ENCODE data around the gene LPAR2.

The LPAR2 gene

GRCh38 chr19:19653597-19654147, 25.7 kb upstream of the LPAR2 start:
- DNase-seq (ENCODE audit: low spot score) = no peak

DNA sequence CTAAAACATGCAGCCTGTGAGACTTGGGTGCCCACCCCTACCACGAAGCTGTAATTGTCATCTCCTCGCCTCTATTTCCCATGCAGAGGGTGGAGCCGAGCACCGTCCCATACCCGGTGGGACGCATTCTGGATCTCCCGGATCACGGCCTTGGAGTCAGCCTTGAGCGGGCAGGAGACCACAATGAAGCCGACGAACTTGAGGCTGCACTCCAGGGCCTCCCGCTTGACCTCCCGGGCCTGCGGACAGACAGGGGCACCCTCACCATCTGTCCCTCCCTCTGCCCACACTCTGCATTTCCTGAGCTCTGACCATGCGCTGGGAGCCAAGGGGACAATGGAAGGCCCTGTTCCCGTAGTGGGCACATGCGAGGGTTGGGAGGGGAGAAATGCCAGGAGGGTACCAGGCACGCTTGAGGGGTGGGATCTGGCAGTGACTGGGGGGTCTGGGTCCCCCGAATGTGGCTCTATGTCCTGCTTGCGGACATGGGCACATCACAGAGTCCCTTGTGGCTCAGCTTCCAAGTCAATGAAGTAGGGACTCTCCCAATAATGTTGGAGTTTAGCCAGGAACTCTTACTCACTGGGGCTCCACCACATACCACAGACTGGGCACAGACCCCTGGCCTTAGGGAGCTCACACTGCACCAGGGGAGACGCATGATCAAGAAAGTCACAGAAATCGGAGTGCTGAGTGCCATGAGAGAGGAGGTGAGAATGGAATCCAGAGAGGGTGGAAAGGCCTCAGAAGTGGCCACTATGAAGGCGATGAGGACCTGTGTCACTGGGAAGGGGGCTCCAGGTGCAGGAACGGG, 24.7 kb upstream of the LPAR2 start:
- DNase-seq (ENCODE audit: low spot score) = no peak

- DNase-seq (ENCODE audit: low spot score) = no peak
These were observed 23.1 kb upstream of the LPAR2 start for GRCh38 chr19:19651076-19651475.

DNA sequence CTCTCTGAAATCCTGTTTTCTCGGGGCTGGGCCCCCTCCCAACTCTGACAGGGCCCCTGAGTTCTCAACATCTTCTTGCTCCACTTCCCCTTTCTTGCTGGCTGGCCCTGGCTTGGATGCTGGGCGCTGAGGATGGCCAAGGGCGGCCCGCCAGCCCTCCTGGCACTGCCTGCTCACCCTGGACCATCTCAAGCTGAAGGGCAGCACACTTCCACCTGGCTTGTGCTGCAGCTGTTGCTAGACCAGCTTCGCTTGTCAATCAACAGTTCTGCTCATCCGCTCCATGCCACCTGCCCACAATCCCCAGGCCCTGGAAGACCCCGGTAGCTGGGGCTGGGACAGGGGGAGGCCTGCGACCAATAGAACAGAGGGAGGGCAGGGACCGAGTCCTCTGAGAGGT, 22.3 kb upstream of the LPAR2 start:
- no peak for DNase-seq (ENCODE audit: low spot score)

GRCh38 chr19:19649580-19649995, 21.6 kb upstream of the LPAR2 start:
- DNase-seq (ENCODE audit: low spot score) = no peak

GRCh38 chr19:19649155-19649554, 21.1 kb upstream of the LPAR2 start:
- no peak for DNase-seq (ENCODE audit: low spot score)

DNA sequence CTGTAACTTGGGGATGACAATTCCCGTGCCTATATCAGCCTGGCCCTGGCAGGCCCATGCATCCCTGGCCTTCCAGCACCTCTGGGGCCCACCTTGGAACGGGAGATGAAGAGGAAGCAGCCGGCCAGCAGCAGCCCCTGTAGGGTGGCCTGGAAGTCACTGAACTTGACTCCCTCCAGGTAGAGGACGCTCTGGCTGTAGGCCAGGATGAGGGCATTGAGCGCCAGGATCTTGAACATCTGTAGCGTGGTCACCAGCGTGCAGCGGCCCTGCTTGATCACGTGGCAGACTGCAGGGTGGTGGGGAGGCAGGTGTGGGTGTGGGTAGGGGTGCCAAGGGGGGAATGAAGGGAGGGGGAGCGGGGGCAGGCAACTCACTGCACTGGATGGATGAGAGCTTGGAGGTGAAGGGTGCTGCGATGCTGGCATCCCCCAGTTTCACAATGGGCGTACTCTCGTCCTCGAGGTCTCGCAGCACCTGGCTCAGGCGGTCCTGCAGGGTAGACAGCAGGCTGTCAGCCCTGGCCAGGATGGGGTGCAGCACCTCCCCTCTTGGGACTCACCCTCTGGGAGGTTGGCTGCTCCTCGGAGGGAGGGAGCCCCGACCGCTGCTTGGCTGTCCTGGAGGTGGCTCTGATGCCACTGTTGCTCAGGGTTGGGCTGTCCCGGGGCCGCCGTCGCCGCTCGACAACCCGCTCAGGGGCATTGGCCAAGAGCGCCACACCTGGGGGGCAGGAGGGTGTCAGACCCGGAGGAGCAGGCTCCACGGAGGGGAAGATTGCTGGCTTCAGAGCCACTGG, 19.2 kb upstream of the LPAR2 start:
- no peak for DNase-seq (ENCODE audit: low spot score)

- no peak for DNase-seq (ENCODE audit: low spot score)
These were observed 17.3 kb upstream of the LPAR2 start for GRCh38 chr19:19645233-19645870.

DNA sequence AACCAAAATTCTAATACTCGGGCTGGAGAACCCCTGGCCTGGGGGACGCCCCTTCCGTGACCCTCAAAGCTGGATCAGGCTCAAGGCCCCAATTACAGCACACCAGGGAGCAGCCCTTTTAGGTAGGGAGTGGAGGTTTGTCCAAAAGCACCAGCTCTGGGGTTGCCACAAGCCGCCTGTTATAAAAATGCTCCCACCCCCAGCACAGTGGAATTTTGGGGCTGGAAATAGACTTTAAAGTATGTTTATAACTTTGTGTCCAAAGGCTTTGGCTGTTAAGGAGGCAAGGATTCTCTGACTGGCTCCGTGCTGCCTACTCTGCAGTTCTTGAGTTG, 16.0 kb upstream of the LPAR2 start:
- no peak for DNase-seq (ENCODE audit: low spot score)

DNA sequence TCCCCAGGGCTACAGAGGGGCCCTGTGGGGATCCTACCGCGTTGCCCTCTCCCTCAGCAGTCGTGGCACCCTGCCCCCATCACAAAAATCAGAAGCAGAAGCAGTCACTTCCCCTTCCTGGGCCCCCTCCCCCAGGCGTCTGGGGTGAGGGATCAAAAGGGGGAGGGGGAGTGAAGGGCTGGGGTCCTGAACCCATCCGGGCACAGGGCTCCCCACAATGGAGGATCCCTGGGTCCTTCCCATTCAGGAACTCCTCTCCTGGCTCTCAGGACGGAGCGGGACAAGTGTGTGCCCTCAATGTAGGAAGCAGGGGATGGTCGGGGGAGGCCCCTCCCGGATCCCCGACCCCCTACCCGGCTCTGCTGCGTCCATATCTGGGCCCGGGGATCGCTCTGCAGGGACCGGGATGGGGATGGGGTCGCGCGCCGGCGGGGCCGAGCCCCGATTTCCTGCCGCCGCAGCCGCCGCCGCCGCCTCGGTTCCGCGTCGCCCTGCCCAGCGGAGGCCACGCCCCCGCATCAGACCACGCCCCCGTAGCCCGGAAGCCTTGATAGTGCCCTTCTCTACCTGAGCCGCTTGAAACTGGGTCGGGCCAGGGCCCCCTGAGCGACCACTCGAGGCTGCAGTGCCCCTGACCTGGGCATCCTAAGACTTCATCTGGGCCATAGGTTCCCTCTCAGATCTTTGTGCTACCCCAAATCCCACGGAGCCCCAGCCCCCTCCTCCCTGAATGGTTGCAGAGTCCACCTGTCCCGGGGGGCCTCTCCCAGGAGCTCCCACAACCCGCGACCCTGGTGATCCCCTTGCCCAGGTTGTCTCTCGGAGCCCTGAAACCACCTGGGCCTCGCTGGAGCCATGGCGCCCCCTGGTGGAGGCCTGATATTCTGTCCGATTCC, 15.4 kb upstream of the LPAR2 start, which contains the start of gene GMIP:
GMIP (minus strand) TSS at position 500 of the 896 bp plus-strand sequence; CDS start at position 372, 128 bp downstream.
- DNase-seq (ENCODE audit: low spot score) = peak; percentile 87

DNA sequence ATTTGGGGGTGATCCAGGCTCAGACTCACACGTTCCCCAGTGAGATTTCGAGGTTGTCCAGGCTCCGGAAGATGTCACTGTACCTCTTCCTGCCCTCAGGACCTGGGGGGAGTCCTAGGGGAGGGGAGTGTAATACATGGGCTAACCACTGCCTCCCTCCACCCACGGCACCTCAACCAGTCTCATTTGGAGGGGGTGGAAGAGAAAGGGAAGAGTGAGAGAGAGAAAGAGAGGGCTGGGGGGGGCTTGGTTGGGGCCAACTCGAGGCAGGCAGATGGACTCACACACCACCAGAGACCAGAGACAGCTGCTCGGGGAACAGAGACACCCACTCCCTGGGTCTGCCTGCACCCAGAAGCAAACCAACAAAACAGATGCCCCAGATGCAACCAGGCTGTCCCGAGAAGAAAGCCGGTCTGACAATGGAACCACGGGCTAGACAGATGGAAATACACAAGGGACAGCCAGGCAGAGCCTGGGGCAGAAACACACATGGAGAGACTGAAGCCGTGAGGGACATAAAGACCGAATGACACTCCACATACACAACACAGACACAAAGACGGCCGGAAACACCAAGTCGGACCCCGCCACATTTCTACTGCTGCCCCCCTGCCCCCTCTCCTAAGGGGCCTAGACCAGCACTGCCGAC, 14.6 kb upstream of the LPAR2 start:
- peak; percentile 42 for DNase-seq (ENCODE audit: low spot score)

- DNase-seq (ENCODE audit: low spot score) = no peak
These were observed 9.7 kb upstream of the LPAR2 start for GRCh38 chr19:19637523-19638251.

- DNase-seq (ENCODE audit: low spot score) = no peak
These were observed 9.1 kb upstream of the LPAR2 start for GRCh38 chr19:19637186-19637522.

GRCh38 chr19:19636573-19637185, 8.7 kb upstream of the LPAR2 start:
- no peak for DNase-seq (ENCODE audit: low spot score)

- DNase-seq (ENCODE audit: low spot score) = no peak
These were observed 7.3 kb upstream of the LPAR2 start for GRCh38 chr19:19635313-19635702.

DNA sequence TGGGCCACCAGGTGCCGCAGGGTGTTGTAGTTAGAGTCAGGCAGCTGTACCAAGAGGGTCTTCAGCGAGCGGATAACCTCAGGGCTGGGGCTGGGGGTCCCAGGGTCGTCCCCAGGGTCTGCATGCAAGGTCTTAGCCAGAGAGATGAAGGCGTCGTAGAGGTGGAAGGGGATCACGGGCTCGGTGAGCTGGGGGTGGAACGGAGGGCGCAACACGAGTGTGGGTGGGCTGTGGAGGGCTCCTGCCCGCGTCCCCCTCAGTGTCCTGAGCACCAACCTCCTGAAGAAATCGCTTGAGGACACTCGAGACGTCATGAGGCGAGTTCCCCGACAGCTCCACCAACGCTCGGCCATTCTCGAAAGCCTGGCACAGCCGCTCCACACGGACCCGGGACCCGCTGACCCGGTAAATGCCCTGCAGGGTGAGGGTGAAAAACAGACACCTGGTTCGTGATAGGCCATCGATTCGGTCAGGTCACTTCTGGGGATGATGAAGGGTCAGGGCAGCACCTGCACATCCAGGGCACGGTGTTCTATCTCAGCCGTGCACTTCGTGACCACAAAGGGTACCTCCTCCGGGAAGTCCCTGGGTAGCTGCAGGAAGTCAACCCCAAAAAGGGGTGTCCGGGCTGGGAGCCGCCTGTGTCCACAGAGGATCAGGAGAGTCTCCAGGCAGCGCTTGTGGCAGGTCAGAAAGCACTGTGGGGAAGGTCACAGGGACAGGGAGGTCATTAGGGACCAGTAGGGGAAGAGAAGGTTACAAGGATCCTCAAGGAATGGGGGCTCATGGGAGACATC, 6.7 kb upstream of the LPAR2 start:
- no peak for DNase-seq (ENCODE audit: low spot score)

GRCh38 chr19:19633711-19634515, 5.9 kb upstream of the LPAR2 start:
- no peak for DNase-seq (ENCODE audit: low spot score)

DNA sequence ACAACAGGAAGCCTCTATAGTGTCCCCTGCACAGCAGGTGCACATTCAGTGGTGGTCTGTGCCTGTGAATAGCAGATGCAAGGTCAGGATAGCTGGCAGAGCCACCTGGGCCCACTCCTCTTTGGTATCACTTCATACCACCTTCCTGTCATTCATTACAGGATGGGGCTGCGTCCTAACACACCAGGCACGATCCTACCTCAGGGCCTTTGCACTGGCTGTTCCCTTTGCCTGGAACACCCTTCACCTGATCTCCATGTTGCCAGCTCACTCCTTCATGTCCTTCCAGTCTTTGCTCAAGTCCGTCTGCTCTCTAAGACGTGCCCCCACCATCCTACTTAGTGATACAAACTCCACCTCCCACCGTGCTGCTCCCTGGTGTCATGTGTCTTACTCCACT, 4.6 kb upstream of the LPAR2 start:
- no peak for DNase-seq (ENCODE audit: low spot score)
